Glomerular visceral epithelial cell (primary cell): ENCODE data around the gene KCTD1.

ENCODE experiments used
- DNase-seq: peaks from one replicate; pipeline ENCODE4 v3.0.0-alpha.2; 2016; ENCODE audit errors: extremely low spot score

The KCTD1 gene

DNA sequence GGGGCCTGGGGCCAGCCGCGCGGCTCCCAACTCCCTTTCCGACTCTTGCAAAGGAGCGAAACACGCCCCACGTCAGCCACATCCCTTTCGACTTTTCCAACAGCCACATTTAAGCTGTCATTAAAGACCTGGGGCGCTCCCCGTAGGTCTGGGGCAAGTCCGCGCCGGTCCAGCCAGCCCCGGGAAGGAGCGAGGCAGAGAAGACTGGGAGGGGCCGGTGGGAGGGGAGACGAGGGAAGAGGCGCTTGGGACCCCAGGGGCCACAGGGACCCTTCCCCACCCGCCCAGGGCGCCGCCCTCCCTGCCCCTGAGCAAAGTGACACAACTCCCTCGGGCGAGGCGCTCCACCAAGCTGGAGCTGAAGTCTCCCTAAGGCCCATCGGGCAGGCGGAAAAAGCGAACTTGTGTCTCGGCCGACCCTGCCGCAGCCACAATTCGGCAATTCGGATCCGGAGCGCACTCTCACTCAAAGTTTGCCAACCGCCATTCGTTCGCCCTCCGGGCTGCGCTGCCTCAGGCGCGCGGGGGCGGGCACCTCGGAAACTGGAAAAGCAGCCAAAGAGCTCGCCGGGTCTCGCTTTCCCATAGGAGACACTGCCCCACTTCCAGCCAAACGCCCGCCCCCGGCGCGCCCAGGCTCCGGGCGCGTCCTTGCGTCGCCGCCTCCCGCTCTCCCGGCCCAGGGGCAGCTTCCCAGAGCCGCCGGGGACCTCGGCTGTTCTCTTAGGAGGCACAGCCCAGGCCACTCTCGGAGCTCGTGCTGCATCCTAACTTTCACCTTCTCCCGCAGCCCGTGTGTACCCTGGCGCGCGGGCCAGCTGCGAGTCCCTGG lies 1.1 kb upstream of the KCTD1 start:
- DNase-seq = peak; percentile 75

DNA sequence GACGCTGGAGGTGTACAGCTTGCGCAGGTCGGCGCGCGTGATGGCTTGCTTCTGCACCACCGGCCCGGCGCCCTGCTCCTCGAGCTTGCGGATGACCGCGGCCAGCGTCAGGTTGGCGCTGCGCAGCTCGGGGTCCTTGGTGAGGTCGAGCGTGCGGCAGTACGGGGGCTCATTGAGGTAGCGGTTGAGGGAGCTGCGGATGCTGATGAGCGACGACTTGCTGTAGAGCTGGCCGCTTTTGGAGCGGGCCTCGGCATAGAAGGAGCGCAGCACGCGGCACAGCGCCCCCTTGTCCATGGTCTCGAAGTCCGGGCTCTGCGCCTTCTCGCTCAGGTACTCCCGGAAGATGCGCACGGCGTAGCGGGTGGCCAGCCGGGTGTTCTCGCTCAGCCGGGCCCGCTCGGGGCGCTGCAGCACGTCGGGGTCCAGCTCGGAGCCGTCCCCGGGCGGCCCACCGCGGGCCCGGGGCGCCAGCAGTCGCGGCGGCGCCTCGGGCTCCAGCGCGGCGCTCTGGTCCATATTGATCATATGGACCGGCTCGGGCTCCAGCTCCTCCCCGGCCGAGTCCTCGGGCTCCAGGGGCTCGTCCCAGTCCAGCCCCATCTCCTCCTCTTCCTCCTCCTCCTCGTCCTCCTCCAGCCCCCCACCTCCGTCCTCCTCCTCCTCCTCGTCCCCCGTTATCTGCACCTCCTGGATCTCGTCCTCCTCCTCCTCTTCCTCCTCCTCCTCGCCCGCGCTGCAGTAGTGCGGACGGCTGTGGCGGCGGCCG lies 523 bp downstream of the KCTD1 start:
- DNase-seq = peak; percentile 72

DNA sequence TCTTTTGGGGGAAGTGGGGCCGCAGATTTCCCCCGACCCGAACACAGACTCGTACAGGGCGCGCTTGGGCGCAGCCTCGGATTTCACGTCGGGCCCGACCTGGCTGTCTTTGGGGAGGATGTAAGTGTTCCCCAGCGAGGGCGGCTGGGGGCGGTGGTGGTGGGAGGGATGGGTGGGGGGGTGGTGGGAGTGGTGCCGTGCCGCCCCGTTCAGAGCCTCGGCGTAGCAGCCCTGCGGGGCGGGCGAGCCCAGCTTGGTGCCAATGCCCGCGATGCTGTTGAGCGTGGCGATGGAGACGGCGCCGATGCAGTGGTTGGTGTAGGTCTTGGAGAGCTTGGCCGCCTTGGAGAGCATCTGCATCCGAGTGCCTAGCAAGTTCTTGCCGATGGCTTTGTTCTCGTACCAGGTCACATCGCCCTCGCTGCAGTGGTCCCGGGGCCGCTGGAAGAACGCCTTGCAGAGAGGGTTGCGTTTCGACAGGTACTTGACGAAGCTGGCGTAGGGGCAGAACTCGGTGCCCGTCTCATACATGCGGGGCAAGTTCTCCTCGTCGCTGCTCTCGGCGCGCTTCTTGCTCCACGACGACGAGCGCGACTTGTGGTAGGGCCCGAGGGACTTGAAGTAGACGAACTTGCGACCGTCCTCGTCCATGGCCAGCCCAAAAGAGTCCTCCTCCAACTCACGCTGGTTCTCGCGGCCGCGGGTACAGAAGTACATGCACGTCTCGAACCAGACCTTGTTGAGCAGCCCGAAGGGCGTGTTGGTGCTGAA lies 1.3 kb downstream of the KCTD1 start:
- DNase-seq = no peak

DNA sequence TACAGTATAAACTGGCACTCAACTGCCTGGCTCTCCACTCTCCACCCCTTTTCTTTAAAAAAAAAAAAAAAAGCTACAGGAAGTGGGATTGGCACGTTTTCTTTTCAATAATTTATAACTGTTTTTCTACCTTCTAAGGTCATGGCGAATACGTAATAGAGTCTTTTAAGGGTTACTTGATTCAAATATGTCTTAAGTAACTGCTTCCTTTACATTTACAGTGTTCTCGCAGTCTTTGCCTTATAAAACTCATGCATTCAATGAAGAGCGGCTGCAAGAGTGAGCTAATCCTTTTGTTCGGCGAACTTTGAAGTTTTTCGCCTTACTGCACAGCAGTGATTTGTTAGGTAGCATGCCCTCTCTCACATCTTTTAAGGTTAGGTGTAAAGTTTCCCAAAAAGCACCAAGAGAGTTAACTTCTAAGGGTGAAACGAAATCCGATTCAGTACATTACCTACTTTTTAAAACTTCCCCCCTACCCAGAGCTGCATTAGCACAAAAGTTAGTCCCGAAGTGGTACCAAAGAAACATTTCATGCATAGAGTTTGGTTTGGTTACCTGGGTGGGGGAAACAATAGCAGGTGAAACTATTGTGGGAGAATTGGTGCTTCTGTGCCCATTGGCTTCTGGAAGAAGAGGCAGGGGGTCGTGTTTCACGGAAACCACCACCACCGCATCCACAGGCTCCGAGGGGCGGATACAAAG lies 2.0 kb downstream of the KCTD1 start:
- peak; percentile 55 for DNase-seq

DNA sequence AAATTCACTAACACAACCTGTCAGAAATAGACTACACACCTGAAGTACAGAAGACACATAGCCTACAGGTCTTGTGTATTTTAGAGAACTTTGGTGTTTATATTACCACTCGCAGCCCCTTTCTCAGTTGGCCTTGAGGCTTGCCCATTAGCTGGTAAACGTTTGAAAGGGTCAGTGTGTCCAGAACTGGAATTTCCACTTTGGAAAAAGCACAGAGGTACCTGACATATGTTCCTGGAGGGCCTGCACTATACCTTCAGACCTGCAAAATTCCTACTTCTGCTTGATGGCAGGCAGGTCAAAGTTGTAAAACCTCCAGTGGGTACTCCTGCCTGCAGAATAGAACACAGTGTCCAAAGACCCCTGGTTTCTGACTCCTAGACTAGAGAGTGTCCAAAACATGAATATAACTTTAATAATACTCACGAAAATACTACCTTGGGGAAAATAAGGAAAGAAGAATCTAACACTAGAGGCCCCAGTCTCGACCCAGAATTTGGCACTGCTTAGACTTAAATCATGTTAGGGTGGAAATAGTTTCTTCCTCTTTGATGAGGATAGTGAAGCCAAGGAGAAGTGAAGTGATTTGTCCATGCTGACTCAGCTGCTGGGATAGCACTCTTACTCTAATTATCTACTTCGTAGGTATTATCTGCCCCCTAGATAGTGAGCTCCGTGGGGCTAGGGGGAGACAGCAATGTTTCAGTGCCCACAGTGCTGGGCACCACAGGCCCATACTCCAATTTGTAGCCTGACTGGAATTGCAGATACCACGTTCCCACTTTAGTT lies 2.8 kb downstream of the KCTD1 start:
- DNase-seq = no peak

DNA sequence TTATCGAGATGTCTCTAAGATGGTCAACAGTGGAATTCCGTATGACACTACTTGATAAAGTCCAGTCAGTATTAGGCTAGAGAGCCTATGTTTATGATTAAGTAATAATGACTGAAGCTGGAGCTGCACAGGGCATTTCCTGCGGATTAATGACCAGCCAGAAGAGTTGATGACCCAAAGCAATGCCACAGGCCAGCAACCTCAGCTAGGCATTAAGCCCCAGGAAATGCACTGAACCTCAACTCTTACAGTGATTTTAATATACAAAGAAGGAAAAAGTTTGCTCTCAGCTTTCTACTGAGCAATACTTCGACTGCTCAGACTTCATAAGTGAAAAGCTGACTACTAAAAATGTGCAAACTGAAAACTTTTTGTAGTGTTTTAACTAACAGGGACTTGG lies 3.9 kb downstream of the KCTD1 start:
- DNase-seq = no peak

DNA sequence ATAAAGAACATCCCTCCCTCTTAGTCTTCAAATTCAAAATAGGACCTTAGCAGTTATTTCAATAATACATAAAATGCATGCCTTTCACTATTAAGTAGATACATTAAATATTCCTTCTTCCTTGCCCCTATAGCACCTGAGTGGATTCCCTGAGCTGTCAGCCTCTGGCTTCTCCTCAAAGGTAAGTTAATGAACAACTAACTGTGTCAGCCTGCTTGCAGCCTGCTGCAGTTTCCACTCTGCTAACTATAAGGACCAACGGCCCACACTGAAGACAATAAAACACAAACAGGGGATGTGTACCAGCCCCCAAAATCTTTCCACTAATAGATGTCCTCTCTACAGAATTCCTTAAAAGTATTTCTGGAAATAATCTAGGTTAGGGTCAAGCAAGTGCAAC lies 5.0 kb downstream of the KCTD1 start:
- peak; percentile 37 for DNase-seq

DNA sequence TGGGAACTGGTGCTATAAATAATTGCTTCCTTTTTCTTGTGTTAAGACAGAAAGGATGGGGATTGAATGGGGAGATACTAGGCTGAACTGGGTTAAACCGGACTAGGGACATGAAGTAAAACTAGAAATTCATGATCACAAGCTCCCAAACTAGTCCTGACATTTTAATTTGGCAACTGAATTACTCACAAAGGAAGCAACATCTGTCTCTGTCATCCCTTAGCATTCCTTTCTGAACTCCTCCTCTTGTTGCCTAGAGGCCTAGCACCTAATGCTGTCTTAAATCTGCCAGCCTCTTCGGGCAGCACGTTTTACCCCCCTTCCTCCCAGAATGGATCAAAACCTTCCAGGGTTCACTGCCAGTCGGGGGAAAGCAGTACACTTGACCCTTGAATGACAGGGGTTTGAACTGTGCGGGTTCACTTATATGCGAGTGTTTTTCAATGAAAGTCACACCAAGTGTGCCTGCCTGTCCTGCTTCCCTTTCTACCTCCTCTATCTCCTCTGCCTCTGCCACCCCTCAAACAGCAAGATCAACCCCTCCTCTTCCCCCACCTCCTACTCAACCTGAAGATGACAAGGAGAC lies 8.2 kb downstream of the KCTD1 start:
- DNase-seq = peak; percentile 28

DNA sequence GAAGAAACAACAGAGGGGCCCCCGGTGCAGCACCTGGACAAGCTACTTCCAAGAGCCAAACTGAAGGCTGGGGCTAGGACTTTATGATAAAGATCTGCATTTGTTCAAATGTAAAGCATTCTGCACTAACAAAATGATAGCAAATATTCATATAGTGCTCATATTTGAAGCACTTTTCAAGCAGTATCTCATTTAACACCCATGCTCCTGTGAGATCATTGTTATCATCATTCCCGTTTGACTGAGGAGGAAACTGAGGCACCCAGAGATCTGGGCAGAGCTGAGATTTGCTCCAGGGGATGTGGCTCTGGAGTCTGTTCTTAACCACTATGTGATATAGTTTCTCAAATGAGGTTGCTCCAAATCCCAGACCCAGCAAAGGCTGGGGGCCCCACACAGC lies 9.8 kb downstream of the KCTD1 start:
- no peak for DNase-seq

DNA sequence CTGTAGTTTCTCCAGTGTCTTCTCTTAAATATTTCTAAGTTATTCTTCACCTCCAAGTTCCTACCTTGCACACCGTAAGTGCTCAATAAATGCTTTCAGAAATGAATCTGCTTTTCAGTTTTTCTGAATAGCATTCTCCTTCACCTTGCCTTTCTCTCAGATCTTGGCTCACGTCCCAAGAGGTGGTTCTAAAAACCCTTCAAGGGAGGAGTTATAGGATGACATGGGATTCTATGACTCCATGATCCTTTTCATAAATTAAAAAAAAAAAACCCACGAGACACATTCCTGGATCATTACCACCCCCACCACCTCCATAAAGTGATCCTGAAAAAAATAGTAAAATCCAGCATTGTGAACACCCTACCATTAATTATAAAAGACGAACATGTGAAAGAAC lies 11.7 kb downstream of the KCTD1 start:
- no peak for DNase-seq

DNA sequence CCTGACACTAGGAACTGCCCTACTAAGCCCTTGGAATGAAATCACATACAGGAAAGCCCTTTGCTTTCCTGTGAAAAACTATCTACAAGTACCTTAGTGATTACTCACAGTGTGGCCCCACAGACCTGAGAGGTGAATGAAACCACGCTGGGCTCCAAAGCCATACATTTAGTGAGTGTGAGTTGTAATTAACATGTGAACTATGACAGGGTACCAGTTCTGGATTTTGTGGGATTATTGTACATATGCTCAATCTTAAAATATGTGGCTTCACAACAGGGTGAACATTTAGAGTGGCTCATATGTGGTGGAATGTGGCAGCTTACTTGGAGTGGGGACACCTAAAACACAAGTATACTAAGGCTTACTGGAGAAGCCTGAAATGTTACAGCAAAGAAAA lies 12.3 kb downstream of the KCTD1 start:
- DNase-seq = peak; percentile 50

DNA sequence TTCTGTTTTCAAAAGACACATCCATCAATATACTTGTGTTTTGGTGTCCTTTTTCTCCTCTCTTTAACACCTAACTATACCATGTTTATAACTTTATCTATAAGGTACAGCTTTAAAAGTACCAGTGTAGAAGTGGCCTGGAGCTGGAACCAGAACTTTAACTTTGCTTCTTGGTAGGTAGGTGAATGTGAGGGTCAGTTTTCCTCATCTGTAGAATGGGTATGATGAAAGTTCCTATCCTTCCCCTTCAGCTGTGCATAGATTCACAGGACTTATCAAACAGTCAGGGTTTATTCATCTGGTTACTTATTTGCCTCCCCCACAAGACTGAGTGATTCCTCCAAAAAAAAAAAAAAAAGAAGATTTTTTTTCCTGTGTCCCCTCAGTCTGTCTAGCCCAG lies 12.7 kb downstream of the KCTD1 start:
- DNase-seq = no peak

DNA sequence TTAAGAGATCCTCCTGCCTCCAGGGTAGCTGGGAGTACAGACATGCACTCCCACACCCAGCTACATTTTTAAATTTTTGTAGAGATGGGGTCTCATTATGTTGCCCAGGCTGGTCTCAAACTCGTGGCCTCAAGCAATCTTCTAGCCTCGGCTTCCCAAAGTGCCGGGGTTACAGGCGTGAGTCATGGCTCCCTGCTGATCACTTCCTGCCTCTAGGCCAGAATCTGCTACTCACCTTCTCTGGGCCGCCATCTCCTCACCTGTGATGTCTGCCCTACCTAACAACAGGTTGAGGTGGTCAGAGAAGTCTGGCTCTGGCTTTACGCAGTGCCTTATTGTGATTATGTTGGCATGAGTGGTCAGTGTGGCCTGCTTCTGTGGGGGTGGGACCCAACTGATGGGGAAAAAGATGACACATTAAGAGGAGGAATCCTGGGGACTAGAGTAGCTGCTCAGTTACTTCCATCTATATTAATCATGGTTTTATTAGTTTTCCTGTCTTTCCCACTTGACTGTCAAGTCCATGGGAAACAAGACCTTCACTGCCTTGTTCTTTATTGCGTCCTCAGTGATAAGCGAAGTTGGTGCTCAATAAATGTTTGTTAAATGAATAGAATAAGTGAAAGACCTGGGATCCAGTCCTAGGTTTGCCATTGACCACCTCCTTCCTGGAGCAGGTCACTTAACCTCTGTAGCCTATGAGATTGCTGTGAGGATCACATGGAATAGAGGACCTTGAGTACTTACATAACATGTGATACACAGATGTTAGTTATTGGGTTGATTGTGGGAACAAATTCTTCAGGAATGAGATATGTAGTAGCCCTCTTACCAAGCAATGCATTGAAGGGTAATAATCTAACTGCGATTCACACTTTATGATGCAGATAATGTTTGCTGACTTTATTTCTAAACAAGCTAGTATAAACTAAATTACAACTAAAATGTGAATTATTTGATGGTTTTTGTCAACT lies 15.7 kb downstream of the KCTD1 start:
- DNase-seq = no peak

DNA sequence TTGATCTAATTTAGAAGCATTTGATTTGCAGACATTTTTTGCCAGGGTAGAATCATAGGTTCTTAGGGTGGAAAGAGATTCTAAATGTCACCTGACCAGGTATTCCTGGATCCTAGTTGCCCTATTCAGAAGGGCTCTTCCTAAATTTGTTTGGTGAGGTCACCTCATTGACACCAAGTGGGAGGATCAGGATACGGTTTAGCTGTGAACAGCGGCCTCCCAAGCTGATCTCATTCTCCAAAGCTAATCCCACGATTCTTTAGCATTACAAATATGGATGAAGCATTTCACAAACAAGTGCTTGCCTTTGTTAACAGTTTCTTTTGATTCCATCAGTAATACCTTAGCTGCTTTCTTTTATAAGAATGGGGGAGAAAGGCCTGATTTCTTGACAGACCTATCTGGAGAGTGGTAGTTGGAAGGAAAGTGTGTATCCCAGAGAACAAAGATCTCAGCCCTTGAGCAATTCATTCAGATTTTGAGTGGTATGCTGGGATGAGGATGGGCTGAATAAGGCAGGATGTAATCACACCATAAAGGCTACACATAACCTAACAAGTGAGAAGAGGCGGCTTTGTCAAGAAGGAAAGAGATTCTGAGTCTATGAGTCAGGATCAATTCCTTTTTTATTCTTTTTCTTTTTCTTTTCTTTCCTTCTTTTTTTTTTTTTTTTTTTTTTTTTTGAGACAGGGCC lies 16.6 kb downstream of the KCTD1 start:
- no peak for DNase-seq

DNA sequence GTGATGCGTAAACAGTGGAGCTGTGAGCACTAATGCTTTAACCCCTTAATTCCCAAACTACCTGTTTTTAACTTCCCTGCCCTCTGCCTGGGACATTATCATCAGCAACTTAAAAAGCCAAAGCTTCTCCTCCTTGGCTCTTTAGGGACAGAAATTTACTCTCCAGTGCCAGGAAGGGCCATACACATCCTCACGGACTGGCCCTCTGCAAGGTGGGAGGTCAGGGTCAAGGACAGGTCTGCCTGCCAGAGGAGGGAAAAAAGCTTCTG lies 21.5 kb downstream of the KCTD1 start:
- DNase-seq = no peak

DNA sequence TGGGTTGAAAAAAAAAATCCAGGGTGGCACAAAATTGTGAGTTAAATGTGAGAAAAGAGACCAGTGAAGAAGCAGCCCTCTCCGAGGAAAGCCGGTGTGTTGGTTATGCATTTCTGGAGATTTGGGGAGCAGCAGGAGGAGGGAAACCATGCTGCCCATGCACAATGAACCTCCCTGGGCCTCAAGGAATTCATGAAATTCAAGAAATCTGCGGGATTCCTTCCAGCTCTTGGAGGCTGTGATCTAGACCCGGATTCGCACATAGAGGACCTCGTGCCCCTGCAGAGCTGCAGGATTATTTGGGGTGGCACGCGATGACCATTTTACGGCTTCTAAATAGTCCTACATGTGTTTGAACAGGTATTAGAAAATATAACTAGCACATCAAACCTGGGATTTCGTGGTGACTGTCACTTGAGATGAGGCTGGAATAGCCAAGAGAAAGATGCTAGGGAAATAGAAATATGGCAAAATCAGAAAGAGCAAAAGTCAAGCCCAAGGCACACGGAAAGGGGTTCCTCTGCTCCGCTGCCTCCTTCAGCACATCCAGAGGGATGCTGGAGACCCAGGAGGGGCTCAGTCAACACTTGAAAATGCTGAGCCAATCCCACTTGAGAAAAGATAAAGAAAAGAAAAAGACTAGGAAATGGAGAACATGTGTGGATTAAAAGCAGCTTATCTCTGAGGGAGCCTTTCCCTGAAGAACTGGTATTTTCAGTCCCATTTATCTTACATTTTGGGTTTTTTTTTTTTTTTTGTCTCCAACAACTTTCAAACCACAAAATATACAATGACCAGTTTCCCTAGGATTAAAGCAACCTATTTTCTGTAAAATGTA lies 22.0 kb downstream of the KCTD1 start:
- DNase-seq = no peak

DNA sequence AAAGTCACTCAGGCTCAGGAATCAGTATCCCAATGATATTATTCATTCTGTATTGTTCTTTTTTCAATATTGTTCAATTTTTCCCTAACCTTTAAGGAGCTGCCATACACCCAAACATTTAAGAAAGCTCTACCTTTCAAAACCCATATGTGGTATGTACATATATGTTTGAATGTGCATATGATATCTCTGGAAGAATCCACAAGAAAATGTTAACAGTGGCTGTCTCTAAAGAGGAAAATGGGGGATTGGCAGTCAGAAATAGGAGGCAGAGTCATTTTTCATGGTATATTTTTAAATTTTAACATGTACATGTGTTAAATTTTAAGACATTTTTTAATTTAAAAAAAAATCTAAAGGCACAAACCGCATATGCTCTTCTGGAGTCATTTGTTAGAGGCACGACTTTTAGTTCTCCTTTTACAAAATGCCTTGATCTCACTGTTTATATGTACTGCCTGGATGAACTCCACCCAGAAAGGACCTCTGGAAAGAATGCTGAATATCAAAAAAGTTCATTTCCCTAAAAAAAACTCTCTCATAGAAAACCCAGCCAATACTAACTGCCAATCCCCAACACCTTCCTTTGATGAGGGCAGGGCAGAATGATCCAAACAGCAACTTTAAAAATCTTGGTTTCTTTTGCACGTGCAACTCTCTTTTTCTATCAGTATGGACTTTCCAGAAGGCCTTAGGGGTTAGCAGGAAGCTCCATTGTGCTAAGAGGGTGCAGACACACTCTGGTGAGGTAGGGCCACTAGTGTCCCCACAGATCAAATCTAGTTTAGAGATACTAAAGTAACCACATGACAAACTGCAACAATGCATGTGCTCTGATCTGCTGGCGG lies 23.6 kb downstream of the KCTD1 start:
- no peak for DNase-seq
